HUDEP-2 (cell line): ENCODE data around the gene ABCA3.

ENCODE experiments used
- DNase-seq, 76 experiments: peaks; one replicate each; lab custom pipeline; 2025; ENCODE audit not compliant: unreplicated experiment in 76 of 76; lab: John Stamatoyannopoulos, UW

ABCA3 gene

GRCh38 chr16:2319606-2320005, 20.9 kb downstream of the ABCA3 start:
- no peak for DNase-seq

GRCh38 chr16:2317231-2318020, 23.1 kb downstream of the ABCA3 start:
- no peak for DNase-seq

GRCh38 chr16:2308089-2308962, 32.2 kb downstream of the ABCA3 start:
- no peak for DNase-seq

- no peak for DNase-seq
These were observed 40.7 kb downstream of the ABCA3 start for GRCh38 chr16:2299915-2300192.

- DNase-seq = no peak
These were observed 41.2 kb downstream of the ABCA3 start for GRCh38 chr16:2299121-2299914.

- DNase-seq = no peak
These were observed 41.9 kb downstream of the ABCA3 start for GRCh38 chr16:2298621-2299020.

GRCh38 chr16:2297506-2297860, 43.0 kb downstream of the ABCA3 start:
- no peak for DNase-seq

GRCh38 chr16:2296661-2297505, 43.6 kb downstream of the ABCA3 start:
- DNase-seq = peak in 36 of 76 experiments; percentile 2 to 50 (median 18)

GRCh38 chr16:2295056-2295798, 45.3 kb downstream of the ABCA3 start:
- no peak for DNase-seq

- DNase-seq = no peak
These were observed 48.3 kb downstream of the ABCA3 start for GRCh38 chr16:2292221-2292620.

- no peak for DNase-seq
These were observed 51.2 kb downstream of the ABCA3 start for GRCh38 chr16:2289282-2289681.

- DNase-seq = no peak
These were observed 51.8 kb downstream of the ABCA3 start for GRCh38 chr16:2288726-2289125.

GRCh38 chr16:2287916-2288547, 52.5 kb downstream of the ABCA3 start:
- no peak for DNase-seq

GRCh38 chr16:2286550-2286949, 54.0 kb downstream of the ABCA3 start:
- no peak for DNase-seq

GRCh38 chr16:2285731-2286191, 54.8 kb downstream of the ABCA3 start:
- no peak for DNase-seq

- DNase-seq = no peak
These were observed 55.5 kb downstream of the ABCA3 start for GRCh38 chr16:2284797-2285576.

GRCh38 chr16:2284001-2284770, 56.3 kb downstream of the ABCA3 start:
- peak in 3 of 76 experiments; percentile 17 to 55 (median 36) for DNase-seq
